ENCODE results near the gene HOXD10.

HOXD10 gene

GRCh38 chr2:176115883-176116813 is at the start of gene HOXD10:
Gene HOXD10 (plus strand): TSS chr2:176116778. CDS start chr2:176116834, 56 bp downstream.
- H3K9me3 Mint-ChIP-seq: peaks cover 11% of the 10 kb centered on the region
- no peaks in the 10 kb centered on the region for H3K4me1 Mint-ChIP-seq
- H3K27me3 Mint-ChIP-seq: peaks cover 74% of the 10 kb centered on the region
- H3K4me3 Mint-ChIP-seq: no peak within 1 kb of the TSS
- H3K36me3 Mint-ChIP-seq: peaks cover 2% of the 10 kb centered on the region
- H3K27ac Mint-ChIP-seq: peak within 1 kb of the TSS; percentile 79

- no peaks in the 10 kb centered on the region for H3K9me3 Mint-ChIP-seq
- H3K4me1 Mint-ChIP-seq: no peaks in the 10 kb centered on the region
- H3K36me3 Mint-ChIP-seq: no peaks in the 10 kb centered on the region
- H3K27me3 Mint-ChIP-seq: peaks cover 58% of the 10 kb centered on the region
- H3K4me3 Mint-ChIP-seq: no peak overlapping the region
- no peak overlapping the region for H3K27ac Mint-ChIP-seq
Observed at GRCh38 chr2:176067589-176068418, 48.8 kb upstream of the HOXD10 start.

GRCh38 chr2:176068419-176068832 is 48.2 kb upstream of the HOXD10 start:
- no peak overlapping the region for H3K4me3 Mint-ChIP-seq
- no peaks in the 10 kb centered on the region for H3K4me1 Mint-ChIP-seq
- no peak overlapping the region for H3K27ac Mint-ChIP-seq
- no peaks in the 10 kb centered on the region for H3K9me3 Mint-ChIP-seq
- H3K36me3 Mint-ChIP-seq: no peaks in the 10 kb centered on the region
- peaks cover 62% of the 10 kb centered on the region for H3K27me3 Mint-ChIP-seq

GRCh38 chr2:176071330-176072291 is 45.0 kb upstream of the HOXD10 start:
- Mint-ChIP-seq H3K9me3 (peaks cover 11% of the 10 kb centered on the region), H3K4me1 (no peaks in the 10 kb centered on the region), H3K27ac (no peak overlapping the region), H3K36me3 (peaks cover 1% of the 10 kb centered on the region), H3K4me3 (no peak overlapping the region), H3K27me3 (peaks cover 63% of the 10 kb centered on the region)

GRCh38 chr2:176072292-176072669 is 44.3 kb upstream of the HOXD10 start:
- no peaks in the 10 kb centered on the region for H3K4me1 Mint-ChIP-seq

GRCh38 chr2:176072951-176073904 is 43.4 kb upstream of the HOXD10 start:
- no peak overlapping the region for H3K4me3 Mint-ChIP-seq
- peaks cover 14% of the 10 kb centered on the region for H3K9me3 Mint-ChIP-seq
- no peaks in the 10 kb centered on the region for H3K4me1 Mint-ChIP-seq
- peaks cover 2% of the 10 kb centered on the region for H3K36me3 Mint-ChIP-seq
- H3K27me3 Mint-ChIP-seq: peaks cover 67% of the 10 kb centered on the region
- H3K27ac Mint-ChIP-seq: no peak overlapping the region

More at GRCh38 chr2:176072292-176072669, 44.3 kb upstream of the HOXD10 start:
- H3K9me3 Mint-ChIP-seq: peaks cover 13% of the 10 kb centered on the region
- no peak overlapping the region for H3K27ac Mint-ChIP-seq
- peaks cover 67% of the 10 kb centered on the region for H3K27me3 Mint-ChIP-seq
- H3K4me3 Mint-ChIP-seq: no peak overlapping the region
- H3K36me3 Mint-ChIP-seq: peaks cover 1% of the 10 kb centered on the region

GRCh38 chr2:176074919-176075425 is 41.6 kb upstream of the HOXD10 start:
- H3K27ac Mint-ChIP-seq: no peak overlapping the region
- H3K4me3 Mint-ChIP-seq: no peak overlapping the region
- peaks cover 69% of the 10 kb centered on the region for H3K27me3 Mint-ChIP-seq
- H3K9me3 Mint-ChIP-seq: peaks cover 18% of the 10 kb centered on the region
- H3K36me3 Mint-ChIP-seq: peaks cover 13% of the 10 kb centered on the region
- peaks cover 6% of the 10 kb centered on the region for H3K4me1 Mint-ChIP-seq

- Mint-ChIP-seq H3K36me3 (peaks cover 13% of the 10 kb centered on the region), H3K27ac (no peak overlapping the region), H3K4me3 (no peak overlapping the region), H3K27me3 (peaks cover 64% of the 10 kb centered on the region), H3K9me3 (peaks cover 18% of the 10 kb centered on the region), H3K4me1 (peaks cover 6% of the 10 kb centered on the region)
Observed at GRCh38 chr2:176075481-176075880, 41.1 kb upstream of the HOXD10 start.

GRCh38 chr2:176076063-176076462 is 40.5 kb upstream of the HOXD10 start:
- Mint-ChIP-seq H3K4me1 (peaks cover 6% of the 10 kb centered on the region), H3K27me3 (peaks cover 64% of the 10 kb centered on the region), H3K36me3 (peaks cover 15% of the 10 kb centered on the region), H3K4me3 (no peak overlapping the region), H3K9me3 (peaks cover 18% of the 10 kb centered on the region), H3K27ac (no peak overlapping the region)

GRCh38 chr2:176076796-176077195 is 39.8 kb upstream of the HOXD10 start:
- Mint-ChIP-seq H3K9me3 (peaks cover 18% of the 10 kb centered on the region), H3K27ac (no peak overlapping the region), H3K4me3 (no peak overlapping the region), H3K36me3 (peaks cover 16% of the 10 kb centered on the region), H3K4me1 (peaks cover 6% of the 10 kb centered on the region), H3K27me3 (peaks cover 66% of the 10 kb centered on the region)

- H3K36me3 Mint-ChIP-seq: peaks cover 23% of the 10 kb centered on the region
- H3K27ac Mint-ChIP-seq: peak overlapping the region; percentile 82
- peaks cover 6% of the 10 kb centered on the region for H3K4me1 Mint-ChIP-seq
- peaks cover 21% of the 10 kb centered on the region for H3K9me3 Mint-ChIP-seq
- no peak overlapping the region for H3K4me3 Mint-ChIP-seq
- peaks cover 63% of the 10 kb centered on the region for H3K27me3 Mint-ChIP-seq
Observed at GRCh38 chr2:176078541-176079284, 37.9 kb upstream of the HOXD10 start.

GRCh38 chr2:176079285-176079830 is 37.2 kb upstream of the HOXD10 start:
- H3K9me3 Mint-ChIP-seq: peaks cover 25% of the 10 kb centered on the region
- H3K36me3 Mint-ChIP-seq: peaks cover 23% of the 10 kb centered on the region
- peak overlapping the region; percentile 11 for H3K4me3 Mint-ChIP-seq
- peak overlapping the region; percentile 78 for H3K27ac Mint-ChIP-seq
- peaks cover 66% of the 10 kb centered on the region for H3K27me3 Mint-ChIP-seq
- peaks cover 6% of the 10 kb centered on the region for H3K4me1 Mint-ChIP-seq

All from activated naive CD4-positive, alpha-beta T cell treated with anti-CD3 and anti-CD28 coated beads, Interleukin-2, amount 50 U/mL, for 24 hours (primary cell).